Lower leg skin (tissue), 4 donors: ENCODE results near the gene APBA3. TPM values are rescaled to one million over a fixed set of nuclear protein-coding genes. Genes with fewer than 3 reads are reported as not detected.

Experiments
- DNase-seq, 2 donors: peaks; one replicate each; pipeline ENCODE4 v3.0.0-alpha.2; 2019; ENCODE audit warnings: low spot score in 2 of 2
- H3K4me3 ChIP-seq: fragments of 200-600 bp; sonication (generic); 2 replicates; pipeline ENCODE4 v1.5.1; 2017; ENCODE audit warnings: mild to moderate bottlenecking, low read depth; ENCODE audit not compliant: poor library complexity, severe bottlenecking
- CTCF ChIP-seq, 3 donors: fragments of 450-650 bp; IDR thresholded peaks; one replicate each; pipeline ENCODE4 v1.5.1; 2016; ENCODE audit warnings: antibody characterized with exemption in 3 of 3, mild to moderate bottlenecking in 3 of 3, moderate library complexity in 2 of 3
- POLR2A ChIP-seq, 2 donors: fragments of 450-650 bp; IDR thresholded peaks; one replicate each; pipeline ENCODE4 v1.6.1; 2016 to 2017; ENCODE audit warnings: antibody characterized with exemption in 2 of 2, mild to moderate bottlenecking in 1 of 2, moderate library complexity in 1 of 2
- WGBS, 2 donors: methylation state at CpG; one replicate each; pipeline ENCODE4 v1.1.5; 2018; 5-methylcytosine and 5-hydroxymethylcytosine counted together
- intact Hi-C: fragments of 100-400 bp; cut with DNase I; formaldehyde crosslinking; loops from one replicate; pipeline ENCODE4 v1.15.0; 2023; ENCODE audit warnings: low total_unique reads
- total RNA-seq, 4 donors: library from RNA; depleted of rRNA; stranded (reverse); fragments of >200 nt; gene quantifications; one replicate each; pipeline ENCODE4 v1.1.0, GENCODE V29; 2016

The APBA3 gene
- total RNA-seq, 4 donors from 2014 or later: 21.8 to 34.6 (median 31.8) TPM

DNA sequence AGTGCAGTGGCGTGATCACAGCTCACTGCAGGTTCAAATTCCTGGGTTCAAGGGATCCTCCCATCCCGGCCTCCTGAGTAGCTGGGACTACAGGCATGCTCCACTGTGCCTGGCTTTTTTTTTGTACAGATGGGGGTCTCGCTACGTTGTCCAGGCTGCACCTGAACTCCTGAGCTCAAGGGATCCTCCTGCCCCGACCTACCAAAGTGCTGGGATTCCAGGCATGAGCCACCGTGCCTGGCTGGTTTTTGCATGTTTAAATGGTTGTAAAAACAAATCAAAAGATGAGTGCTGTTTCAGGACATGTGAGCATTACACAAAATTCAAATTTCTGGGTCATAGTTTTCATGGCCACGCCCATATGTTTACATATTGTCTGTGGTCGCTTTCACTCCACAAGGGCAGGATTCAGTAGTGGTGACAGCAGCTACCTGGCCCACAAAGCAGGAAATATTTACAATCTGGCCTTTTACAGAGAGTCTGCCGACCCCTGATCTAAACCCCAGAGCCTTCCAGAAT, 19.4 kb upstream of the APBA3 start:
- intact Hi-C loops: no loop called here
- no peak for DNase-seq
- TF ChIP-seq POLR2A (IDR thresholded peaks at IDR 0.05) (no peak), CTCF (IDR thresholded peaks at IDR 0.05) (no peak)
- WGBS, 2 donors: 88 to 89% methylated on average over 9 of the region's 9 CpGs
- H3K4me3 ChIP-seq: no peak overlapping the region

DNA sequence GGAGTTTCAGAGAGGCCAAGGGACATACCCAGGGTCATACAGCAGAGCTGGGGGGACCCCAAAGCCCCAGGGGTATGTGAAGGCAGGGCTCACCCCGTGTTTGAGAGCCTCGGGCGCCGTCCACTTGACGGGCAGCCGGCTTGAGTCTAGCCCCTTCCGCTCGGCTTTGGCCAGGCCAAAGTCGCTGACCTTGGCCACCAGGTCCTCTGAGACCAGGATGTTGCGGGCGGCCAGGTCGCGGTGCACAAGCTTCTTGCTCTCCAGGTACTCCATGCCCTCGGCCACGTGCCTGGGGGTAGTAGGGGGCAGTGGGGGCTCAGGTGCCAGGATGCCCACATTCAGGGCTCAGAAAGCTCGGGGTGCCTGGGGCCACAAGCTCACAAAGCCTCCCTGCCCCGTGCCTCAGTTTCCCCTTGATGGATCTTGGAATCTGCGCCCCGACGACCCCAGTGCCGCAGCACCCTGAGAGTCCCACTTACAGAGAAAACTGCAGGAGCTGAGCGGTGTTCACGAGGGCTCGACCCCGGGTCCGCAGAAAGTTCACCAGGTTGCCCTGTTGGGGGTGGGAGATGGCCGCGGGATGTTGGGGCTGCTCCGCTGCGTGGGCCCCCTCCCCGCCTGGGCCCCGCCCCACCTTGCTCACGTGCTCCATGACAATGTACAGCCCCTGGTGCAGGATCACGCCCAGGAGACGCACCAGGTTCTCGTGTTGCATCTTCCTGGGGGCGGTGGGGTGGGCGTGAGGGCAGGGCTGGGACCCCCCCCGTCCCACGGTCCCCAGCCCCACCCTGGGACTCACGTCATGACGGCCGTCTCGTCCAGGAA, 17.6 kb upstream of the APBA3 start:
- intact Hi-C loops: no loop called here
- H3K4me3 ChIP-seq: no peak overlapping the region
- WGBS, 2 donors: 64 to 66% methylated on average over 42 to 44 of the region's 44 CpGs
- TF ChIP-seq CTCF (IDR thresholded peaks at IDR 0.05): no peak
- TF ChIP-seq POLR2A (IDR thresholded peaks at IDR 0.05): no peak
- no peak for DNase-seq

GRCh38 chr19:3778104-3778867, 16.8 kb upstream of the APBA3 start:
- intact Hi-C loops: no loop called here
- no peak for TF ChIP-seq CTCF (IDR thresholded peaks at IDR 0.05)
- no peak for TF ChIP-seq POLR2A (IDR thresholded peaks at IDR 0.05)
- H3K4me3 ChIP-seq: no peak overlapping the region
- no peak for DNase-seq
- WGBS, 2 donors: 80 to 81% methylated on average over 25 to 33 of the region's 37 CpGs

DNA sequence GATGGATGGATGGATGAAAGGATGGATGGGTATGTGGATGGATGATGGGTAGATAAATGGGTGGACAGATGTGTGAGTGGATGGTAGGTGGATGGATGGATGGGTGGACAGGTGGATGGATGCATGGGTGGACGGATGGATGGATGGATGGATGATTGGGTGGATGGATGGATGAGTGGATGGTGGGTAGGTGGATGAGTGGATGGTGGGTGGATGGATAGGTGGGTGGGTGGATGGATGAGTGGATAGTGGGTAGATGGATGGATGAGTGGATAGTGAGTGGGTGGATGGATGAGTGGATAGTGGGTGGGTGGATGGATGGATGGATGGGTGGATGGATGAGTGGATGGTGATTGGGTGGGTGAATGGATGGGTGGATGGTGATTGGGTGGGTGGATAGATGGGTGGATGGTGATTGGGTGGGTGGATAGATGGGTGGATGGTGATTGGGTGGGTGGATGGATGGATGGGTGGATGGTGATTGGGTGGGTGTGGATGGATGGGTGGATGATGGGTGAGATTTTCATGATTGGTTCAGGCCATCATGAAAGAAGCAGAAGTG, 15.1 kb upstream of the APBA3 start:
- intact Hi-C loops: no loop called here
- TF ChIP-seq CTCF (IDR thresholded peaks at IDR 0.05) (no peak), POLR2A (IDR thresholded peaks at IDR 0.05) (no peak)

GRCh38 chr19:3775831-3776230, 14.3 kb upstream of the APBA3 start:
- H3K4me3 ChIP-seq: no peak overlapping the region
- intact Hi-C loops: no loop called here
- TF ChIP-seq CTCF (IDR thresholded peaks at IDR 0.05): no peak
- no peak for TF ChIP-seq POLR2A (IDR thresholded peaks at IDR 0.05)
- DNase-seq: no peak
- WGBS, 2 donors: 92 to 95% methylated on average over 5 of the region's 5 CpGs

More for the DNA sequence above, 15.1 kb upstream of the APBA3 start:
- no peak overlapping the region for H3K4me3 ChIP-seq
- DNase-seq: no peak
- WGBS, 2 donors: 75 to 93% methylated on average over 1 of the region's 1 CpG
